ENCODE measurements around the gene USP25. TPM values are rescaled to one million over a fixed set of nuclear protein-coding genes. Genes with fewer than 3 reads are reported as not detected.

USP25 gene
- total and polyA plus RNA-seq, 2 donors (not counting 1 experiment from before 2014, with no cell fraction given), result 14.2 to 55.5 TPM

- Histone ChIP-seq H3K9ac (ENCODE audit: low read length) (no peak overlapping the region), H3K27me3 (replicated peaks in 1 of 4; ENCODE audit: control extremely low read depth in 1 of 4, control insufficient read depth in 3 of 4, insufficient read depth in 4 of 4, low read length in 3 of 4) (no peaks in the 10 kb centered on the region), H3K4me1 (ENCODE audit: control insufficient read depth in 2 of 2, insufficient read depth in 2 of 2, low read length in 2 of 2) (no peaks in the 10 kb centered on the region), H2AFZ (ENCODE audit: insufficient read depth, low read depth, low read length, poor library complexity, severe bottlenecking) (no peak overlapping the region), H3K79me2 (ENCODE audit: control insufficient read depth, insufficient read depth, low read length) (no peaks in the 10 kb centered on the region), H3K36me3 (replicated peaks in 1 of 2; ENCODE audit: control extremely low read depth in 1 of 2, control insufficient read depth in 1 of 2, extremely low read depth in 1 of 2, insufficient read depth in 2 of 2, low read length in 1 of 2) (peaks cover 2 to 40% of the 10 kb centered on the region in 2 experiments), H4K20me1 (ENCODE audit: control insufficient read depth, insufficient read depth, low read length, poor library complexity, severe bottlenecking) (no peaks in the 10 kb centered on the region), H3K9me3 (ENCODE audit: control extremely low read depth in 1 of 3, control insufficient read depth in 2 of 3, insufficient read depth in 1 of 3, low read length in 2 of 3) (no peaks in the 10 kb centered on the region), H3K4me2 (replicated peaks; ENCODE audit: low read depth, low read length, poor library complexity, severe bottlenecking) (no peak overlapping the region), H3K27ac (ENCODE audit: low read length in 2 of 2) (peak overlapping the region in 1 of 2 donors; percentile 13), H3K4me3 (ENCODE audit: control extremely low read depth in 1 of 5, extremely low read depth in 1 of 5, insufficient read depth in 1 of 5, low read depth in 2 of 5, low read length in 4 of 5) (no peak overlapping the region)
- TF ChIP-seq CTCF (IDR thresholded peaks at IDR 0.05) (peak; percentile 53), EZH2 (IDR thresholded peaks at IDR 0.05; ENCODE audit: borderline replicate concordance, insufficient read depth, low read depth, low read length, poor library complexity, severe bottlenecking) (no peak)
- H3K4me1 Mint-ChIP-seq, result no peaks in the 10 kb centered on the region
- no peak overlapping the region for H3K27ac Mint-ChIP-seq
- no peaks in the 10 kb centered on the region for H3K9me3 Mint-ChIP-seq (ENCODE audit: insufficient read depth)
- intact Hi-C loops (cut with micrococcal nuclease), result loop anchor here (5.0 kb wide), 1 partner anchor 144 kb away; no protein-coding TSS in a partner anchor
- ATAC-seq (ENCODE audit: low read depth) (peak; percentile 54), DNase-seq (peak; percentile 47)
- no peaks in the 10 kb centered on the region for H3K27me3 Mint-ChIP-seq
- ChIA-PET POLR2A (no interaction called here), CTCF (interaction anchor here (1.2 to 1.5 kb wide), 3 partner anchors 235 to 344 kb away, joined by 3 to 5 read pairs (median 4); no protein-coding TSS in a partner anchor)
- no peak overlapping the region for H3K4me3 Mint-ChIP-seq
- WGBS (ENCODE audit: insufficient coverage), result 28% methylated on average over 2 of the region's 5 CpGs
These were observed 96.5 kb downstream of the USP25 start for GRCh38 chr21:15826147-15826780.

- no peaks in the 10 kb centered on the region for H3K4me1 Mint-ChIP-seq
- no peak for TF ChIP-seq EZH2 (IDR thresholded peaks at IDR 0.05; ENCODE audit: borderline replicate concordance, insufficient read depth, low read depth, low read length, poor library complexity, severe bottlenecking)
- no peak for TF ChIP-seq CTCF (IDR thresholded peaks at IDR 0.05)
These were observed 97.3 kb downstream of the USP25 start for GRCh38 chr21:15826908-15827601.

More at GRCh38 chr21:15826908-15827601, 97.3 kb downstream of the USP25 start:
- H3K4me1 ChIP-seq (ENCODE audit: control insufficient read depth in 2 of 2, insufficient read depth in 2 of 2, low read length in 2 of 2), result no peaks in the 10 kb centered on the region
- POLR2A ChIA-PET, result no interaction called here
- ATAC-seq (ENCODE audit: low read depth) (no peak), DNase-seq (no peak)
- peaks cover 4 to 41% of the 10 kb centered on the region in 2 experiments for H3K36me3 ChIP-seq (replicated peaks in 1 of 2; ENCODE audit: control extremely low read depth in 1 of 2, control insufficient read depth in 1 of 2, extremely low read depth in 1 of 2, insufficient read depth in 2 of 2, low read length in 1 of 2)
- intact Hi-C loops (cut with micrococcal nuclease), result loop anchor here (5.0 kb wide), 1 partner anchor 145 kb away; no protein-coding TSS in a partner anchor
- no peaks in the 10 kb centered on the region for H3K27me3 ChIP-seq (replicated peaks in 1 of 4; ENCODE audit: control extremely low read depth in 1 of 4, control insufficient read depth in 3 of 4, insufficient read depth in 4 of 4, low read length in 3 of 4)
- CTCF ChIA-PET, result interaction anchor here (1.2 to 1.5 kb wide), 3 partner anchors 235 to 344 kb away, joined by 3 to 5 read pairs (median 4); no protein-coding TSS in a partner anchor
- Mint-ChIP-seq H3K27ac (no peak overlapping the region), H3K27me3 (no peaks in the 10 kb centered on the region), H3K9me3 (ENCODE audit: insufficient read depth) (no peaks in the 10 kb centered on the region), H3K4me3 (no peak overlapping the region)
- H3K4me3 ChIP-seq (ENCODE audit: control extremely low read depth in 1 of 5, extremely low read depth in 1 of 5, insufficient read depth in 1 of 5, low read depth in 2 of 5, low read length in 4 of 5), result no peak overlapping the region
- no peak overlapping the region for H3K9ac ChIP-seq (ENCODE audit: low read length)
- no peaks in the 10 kb centered on the region for H3K79me2 ChIP-seq (ENCODE audit: control insufficient read depth, insufficient read depth, low read length)
- no peaks in the 10 kb centered on the region for H4K20me1 ChIP-seq (ENCODE audit: control insufficient read depth, insufficient read depth, low read length, poor library complexity, severe bottlenecking)
- no peak overlapping the region for H3K4me2 ChIP-seq (replicated peaks; ENCODE audit: low read depth, low read length, poor library complexity, severe bottlenecking)
- WGBS (ENCODE audit: insufficient coverage), result 100% methylated on average over 3 of the region's 8 CpGs
- no peaks in the 10 kb centered on the region for H3K9me3 ChIP-seq (ENCODE audit: control extremely low read depth in 1 of 3, control insufficient read depth in 2 of 3, insufficient read depth in 1 of 3, low read length in 2 of 3)
- no peak overlapping the region for H2AFZ ChIP-seq (ENCODE audit: insufficient read depth, low read depth, low read length, poor library complexity, severe bottlenecking)
- no peak overlapping the region for H3K27ac ChIP-seq (ENCODE audit: low read length in 2 of 2)

All from B cell (primary cell).